NK-92 treated with Interleukin-12 subunit alpha and Interleukin-12 subunit beta, amount 100 ng/mL, for 24 hours (cell line): ENCODE data around the gene EXOC6B.

ENCODE experiments used
- DNase-seq: peaks from one replicate; lab custom pipeline; 2025; lab: John Stamatoyannopoulos, UW

Gene EXOC6B

GRCh38 chr2:72134997-72135800 is 690.6 kb downstream of the EXOC6B start:
- DNase-seq, result no peak

GRCh38 chr2:72134408-72134996 is 691.3 kb downstream of the EXOC6B start:
- no peak for DNase-seq

GRCh38 chr2:72133721-72134407 is 692.0 kb downstream of the EXOC6B start:
- DNase-seq, result no peak

- DNase-seq, result no peak
Observed at GRCh38 chr2:72132981-72133720, 692.7 kb downstream of the EXOC6B start.

GRCh38 chr2:72131916-72132841 is 693.7 kb downstream of the EXOC6B start:
- no peak for DNase-seq

GRCh38 chr2:72131371-72131891 is 694.4 kb downstream of the EXOC6B start:
- no peak for DNase-seq

GRCh38 chr2:72130659-72131360 is 695.0 kb downstream of the EXOC6B start:
- DNase-seq, result no peak

DNA sequence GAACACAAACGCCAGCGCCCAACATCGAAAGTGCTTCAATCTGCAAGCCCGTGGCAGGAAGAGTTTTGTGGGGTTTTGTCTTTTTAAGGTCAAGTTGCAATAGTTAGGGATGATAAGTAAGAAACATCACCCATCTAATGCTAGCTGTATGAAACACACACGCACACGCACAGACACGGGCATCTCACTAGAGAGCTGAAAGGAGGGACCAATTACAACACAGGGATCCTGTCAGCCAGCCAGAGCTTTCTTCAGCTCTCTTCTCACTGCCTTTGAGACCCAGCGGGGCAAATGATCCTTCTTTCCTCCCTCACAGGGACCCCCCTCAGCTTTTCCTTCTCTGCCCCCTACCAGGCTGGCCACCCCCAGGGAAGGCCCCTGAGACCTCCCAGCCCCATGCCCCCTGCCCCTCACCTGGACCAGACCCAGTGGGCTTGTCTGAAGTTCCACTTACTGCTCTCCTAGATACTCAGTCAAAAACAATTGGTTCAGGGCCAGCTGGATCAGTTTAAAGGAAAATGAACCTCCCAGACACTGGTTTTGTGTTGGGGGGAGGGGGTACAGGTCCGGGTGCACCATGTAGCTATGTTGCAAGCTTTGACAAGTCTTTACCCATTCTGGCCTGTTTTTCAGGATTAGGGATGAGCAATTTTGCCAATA is 696.0 kb downstream of the EXOC6B start:
- DNase-seq, result no peak

DNA sequence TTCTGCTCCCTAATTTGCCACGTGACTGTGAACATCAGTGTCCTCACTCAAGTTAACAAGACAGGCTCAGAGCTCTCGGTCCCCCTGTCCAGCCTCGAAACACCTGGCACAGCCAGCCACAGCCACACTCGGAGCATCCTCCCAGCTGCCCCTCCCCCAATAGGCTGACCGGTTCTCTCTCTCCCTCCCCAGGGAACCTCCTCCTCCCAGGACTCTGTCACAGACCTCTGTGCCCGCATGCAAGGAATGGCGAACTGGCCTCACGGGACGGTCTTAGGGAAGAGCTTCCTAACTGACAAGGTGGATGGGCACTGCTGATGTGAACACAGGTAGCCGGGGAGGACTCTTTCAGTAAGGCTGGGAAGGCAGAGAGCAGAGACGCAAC is 697.0 kb downstream of the EXOC6B start:
- DNase-seq, result no peak

DNA sequence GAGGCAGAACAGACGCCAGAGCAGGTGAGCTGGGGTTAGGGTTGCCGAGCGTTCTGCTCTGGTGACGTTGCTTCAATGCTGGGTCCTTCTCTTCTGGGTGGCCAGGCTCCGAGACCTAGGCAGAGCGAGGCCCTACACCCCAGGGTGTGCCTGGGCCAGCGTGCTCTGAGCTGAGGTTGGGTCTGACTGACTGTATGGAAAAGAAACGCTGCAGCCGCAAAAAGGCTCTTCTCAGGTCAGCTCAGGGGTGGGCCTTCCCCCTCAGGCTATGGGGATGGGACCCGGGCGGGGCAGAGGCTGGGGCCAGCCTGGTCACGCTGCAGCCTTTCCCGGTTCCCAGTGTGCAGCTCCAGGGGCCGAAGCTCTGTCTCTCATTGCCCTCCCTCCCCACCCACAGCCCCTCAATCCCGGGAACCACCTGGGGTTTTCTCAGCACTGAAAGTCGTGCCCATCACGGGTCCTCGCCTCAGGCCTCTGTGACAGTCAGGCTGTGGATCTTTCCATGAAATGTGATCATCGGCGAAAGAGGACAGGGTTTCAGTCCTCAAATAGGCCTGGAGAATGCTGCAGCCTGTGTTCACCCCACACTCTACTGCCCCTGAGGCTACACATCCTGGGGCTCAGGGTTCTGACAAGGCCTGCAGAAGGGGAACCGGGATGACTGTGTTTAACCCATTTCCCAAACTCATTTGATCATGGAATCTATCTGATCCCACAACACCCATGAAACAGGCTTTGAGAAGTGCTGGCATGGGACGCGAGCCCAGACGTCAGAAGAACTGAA is 697.6 kb downstream of the EXOC6B start:
- DNase-seq, result no peak

- DNase-seq, result no peak
Observed at GRCh38 chr2:72127401-72128058, 698.3 kb downstream of the EXOC6B start.

DNA sequence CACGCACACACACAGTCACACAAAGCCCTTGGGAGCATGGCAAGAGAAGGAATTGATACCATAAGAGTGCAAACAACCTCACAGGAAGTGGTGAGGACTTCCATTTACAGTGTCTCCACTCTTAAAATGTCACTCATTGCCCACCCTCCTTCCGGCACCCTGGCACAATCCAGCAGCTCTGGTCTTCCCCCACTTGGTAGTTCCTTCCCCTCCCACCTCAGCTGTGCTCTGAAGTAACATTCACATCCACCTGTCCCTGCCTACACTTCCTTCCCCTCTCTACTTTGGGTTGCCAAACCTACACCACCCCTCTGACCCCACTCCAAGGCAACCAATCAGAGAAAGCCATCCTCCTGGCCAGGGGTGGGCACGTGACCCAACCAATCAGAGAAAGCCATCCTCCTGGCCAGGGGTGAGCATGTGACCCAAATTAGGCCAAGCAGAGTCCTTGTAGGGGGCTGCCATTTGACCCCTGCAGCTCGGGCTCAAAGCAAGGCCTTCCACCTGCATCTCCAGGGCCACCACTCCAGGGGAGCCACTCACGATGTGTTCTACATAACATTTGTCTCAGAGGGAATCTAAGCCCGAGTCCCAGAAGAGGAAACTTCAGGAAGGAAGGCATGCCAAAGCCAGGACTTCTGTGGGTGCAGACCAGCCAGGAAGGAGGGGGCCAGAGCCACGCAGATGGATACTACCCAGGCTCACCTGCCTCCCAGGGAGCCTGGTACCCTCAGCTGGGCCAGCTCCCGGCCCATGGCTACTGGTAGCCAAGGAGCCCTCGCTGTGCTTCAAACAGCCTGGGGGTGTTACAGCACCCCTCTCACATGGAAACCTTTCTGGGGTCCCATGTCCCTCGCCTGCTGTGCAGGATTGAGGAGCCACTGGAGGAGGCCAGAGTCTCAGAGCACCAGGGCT is 699.4 kb downstream of the EXOC6B start:
- no peak for DNase-seq
